Suprapubic skin (tissue), 4 donors: ENCODE results near the gene PAXX. TPM values are rescaled to one million over a fixed set of nuclear protein-coding genes. Genes with fewer than 3 reads are reported as not detected.

Experiments used
- DNase-seq, 2 donors: peaks; one replicate each; pipeline ENCODE4 v3.0.0-alpha.2; 2019; ENCODE audit warnings: low spot score in 2 of 2
- H3K27ac ChIP-seq: fragments of 200-600 bp; sonication (generic); one replicate; pipeline ENCODE4 v1.5.1; 2019
- H3K27me3 ChIP-seq: fragments of 200-600 bp; sonication (generic); one replicate; pipeline ENCODE4 v1.5.1; 2019
- H3K36me3 ChIP-seq: fragments of 200-600 bp; sonication (generic); one replicate; pipeline ENCODE4 v1.5.1; 2019
- H3K4me1 ChIP-seq: fragments of 200-600 bp; sonication (generic); one replicate; pipeline ENCODE4 v1.5.1; 2019
- H3K4me3 ChIP-seq: fragments of 200-600 bp; sonication (generic); one replicate; pipeline ENCODE4 v1.5.1; 2019; ENCODE audit warnings: mild to moderate bottlenecking
- H3K9me3 ChIP-seq: fragments of 200-600 bp; sonication (generic); one replicate; pipeline ENCODE4 v1.5.1; 2019
- EP300 ChIP-seq: sonication (generic); formaldehyde crosslinking; IDR thresholded peaks from one replicate; pipeline ENCODE4 v1.6.1; 2017; ENCODE audit warnings: antibody characterized with exemption
- POLR2A ChIP-seq, 2 donors: fragments of 450-650 bp; IDR thresholded peaks; one replicate each; pipeline ENCODE4 v1.6.1; 2017; ENCODE audit warnings: antibody characterized with exemption in 2 of 2, mild to moderate bottlenecking in 2 of 2, moderate library complexity in 2 of 2
- POLR2AphosphoS5 ChIP-seq, 3 donors: sonication (generic); formaldehyde crosslinking; IDR thresholded peaks; one replicate each; pipeline ENCODE4 v1.6.1; 2017; ENCODE audit warnings: antibody characterized with exemption in 3 of 3
- WGBS: methylation state at CpG from one replicate; pipeline ENCODE4 v1.1.5; 2018; 5-methylcytosine and 5-hydroxymethylcytosine counted together
- total RNA-seq, 4 donors: library from RNA; depleted of rRNA; stranded (reverse); fragments of >200 nt; gene quantifications; one replicate each; pipeline ENCODE4 v1.1.0, GENCODE V29; 2016
- TF ChIP-seq, protein P1 (sequence below), 2 donors: fragments of 200-600 bp in 1 of 2; fragments of 450-650 bp in 1 of 2; sonication (generic) in 1 of 2; IDR thresholded peaks; one replicate each; pipeline ENCODE4 v1.5.1; 2016 to 2019; ENCODE audit warnings: antibody characterized with exemption in 2 of 2, mild to moderate bottlenecking in 1 of 2, moderate library complexity in 1 of 2

Gene PAXX
- total RNA-seq, 4 donors from 2014 or later = 43.2 to 68.6 (median 61.5) TPM

DNA sequence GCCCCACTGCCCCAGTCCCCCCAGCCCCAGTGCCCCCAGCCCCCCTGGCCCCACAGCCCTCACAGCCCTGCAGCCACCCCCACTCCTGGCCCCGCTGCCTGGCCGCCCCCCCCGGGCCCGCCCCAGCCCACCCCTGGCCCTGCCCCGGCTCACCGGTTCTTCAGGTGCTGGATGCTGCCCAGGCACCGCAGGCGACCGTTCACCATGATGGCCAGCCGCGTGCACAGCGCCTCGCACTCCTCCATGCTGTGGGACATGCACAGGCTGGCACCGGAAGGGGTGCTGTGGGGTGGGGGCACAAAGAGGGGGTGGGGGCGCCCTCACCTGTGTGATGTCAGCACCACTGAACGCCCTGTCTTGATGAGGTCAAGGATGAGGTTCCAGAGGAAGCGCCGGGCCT, 17.0 kb downstream of the PAXX start:
- TF ChIP-seq POLR2AphosphoS5 (IDR thresholded peaks at IDR 0.05) = no peak
- TF ChIP-seq, protein P1, sequence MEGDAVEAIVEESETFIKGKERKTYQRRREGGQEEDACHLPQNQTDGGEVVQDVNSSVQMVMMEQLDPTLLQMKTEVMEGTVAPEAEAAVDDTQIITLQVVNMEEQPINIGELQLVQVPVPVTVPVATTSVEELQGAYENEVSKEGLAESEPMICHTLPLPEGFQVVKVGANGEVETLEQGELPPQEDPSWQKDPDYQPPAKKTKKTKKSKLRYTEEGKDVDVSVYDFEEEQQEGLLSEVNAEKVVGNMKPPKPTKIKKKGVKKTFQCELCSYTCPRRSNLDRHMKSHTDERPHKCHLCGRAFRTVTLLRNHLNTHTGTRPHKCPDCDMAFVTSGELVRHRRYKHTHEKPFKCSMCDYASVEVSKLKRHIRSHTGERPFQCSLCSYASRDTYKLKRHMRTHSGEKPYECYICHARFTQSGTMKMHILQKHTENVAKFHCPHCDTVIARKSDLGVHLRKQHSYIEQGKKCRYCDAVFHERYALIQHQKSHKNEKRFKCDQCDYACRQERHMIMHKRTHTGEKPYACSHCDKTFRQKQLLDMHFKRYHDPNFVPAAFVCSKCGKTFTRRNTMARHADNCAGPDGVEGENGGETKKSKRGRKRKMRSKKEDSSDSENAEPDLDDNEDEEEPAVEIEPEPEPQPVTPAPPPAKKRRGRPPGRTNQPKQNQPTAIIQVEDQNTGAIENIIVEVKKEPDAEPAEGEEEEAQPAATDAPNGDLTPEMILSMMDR (IDR thresholded peaks at IDR 0.05) = no peak
- no peak for TF ChIP-seq EP300
- Histone ChIP-seq H3K27ac (no peak overlapping the region), H3K4me3 (no peak overlapping the region), H3K9me3 (no peaks in the 10 kb centered on the region), H3K27me3 (no peaks in the 10 kb centered on the region), H3K4me1 (no peaks in the 10 kb centered on the region), H3K36me3 (peaks cover 57% of the 10 kb centered on the region)
- DNase-seq = no peak
- WGBS = no CpG with 5 or more reads among the region's 18 CpGs

GRCh38 chr9:137009938-137010732, 17.9 kb downstream of the PAXX start:
- 98% methylated on average over 10 of the region's 49 CpGs for WGBS
- Histone ChIP-seq H3K4me1 (no peaks in the 10 kb centered on the region), H3K27me3 (no peaks in the 10 kb centered on the region), H3K4me3 (no peak overlapping the region), H3K27ac (no peak overlapping the region), H3K36me3 (peaks cover 65% of the 10 kb centered on the region), H3K9me3 (no peaks in the 10 kb centered on the region)
- TF ChIP-seq POLR2A (IDR thresholded peaks at IDR 0.05) (no peak), EP300 (no peak), POLR2AphosphoS5 (IDR thresholded peaks at IDR 0.05) (no peak)
- TF ChIP-seq, protein P1 (IDR thresholded peaks at IDR 0.05) = no peak
- DNase-seq = no peak

- TF ChIP-seq, protein P1 (IDR thresholded peaks at IDR 0.05) = no peak
- TF ChIP-seq EP300 (no peak), POLR2A (IDR thresholded peaks at IDR 0.05) (no peak), POLR2AphosphoS5 (IDR thresholded peaks at IDR 0.05) (no peak)
- Histone ChIP-seq H3K36me3 (peaks cover 75% of the 10 kb centered on the region), H3K9me3 (no peaks in the 10 kb centered on the region), H3K4me3 (no peak overlapping the region), H3K4me1 (no peaks in the 10 kb centered on the region), H3K27me3 (no peaks in the 10 kb centered on the region), H3K27ac (no peak overlapping the region)
- no peak for DNase-seq
- 96% methylated on average over 23 of the region's 24 CpGs for WGBS
Observed at GRCh38 chr9:137011156-137011555, 18.9 kb downstream of the PAXX start.

DNA sequence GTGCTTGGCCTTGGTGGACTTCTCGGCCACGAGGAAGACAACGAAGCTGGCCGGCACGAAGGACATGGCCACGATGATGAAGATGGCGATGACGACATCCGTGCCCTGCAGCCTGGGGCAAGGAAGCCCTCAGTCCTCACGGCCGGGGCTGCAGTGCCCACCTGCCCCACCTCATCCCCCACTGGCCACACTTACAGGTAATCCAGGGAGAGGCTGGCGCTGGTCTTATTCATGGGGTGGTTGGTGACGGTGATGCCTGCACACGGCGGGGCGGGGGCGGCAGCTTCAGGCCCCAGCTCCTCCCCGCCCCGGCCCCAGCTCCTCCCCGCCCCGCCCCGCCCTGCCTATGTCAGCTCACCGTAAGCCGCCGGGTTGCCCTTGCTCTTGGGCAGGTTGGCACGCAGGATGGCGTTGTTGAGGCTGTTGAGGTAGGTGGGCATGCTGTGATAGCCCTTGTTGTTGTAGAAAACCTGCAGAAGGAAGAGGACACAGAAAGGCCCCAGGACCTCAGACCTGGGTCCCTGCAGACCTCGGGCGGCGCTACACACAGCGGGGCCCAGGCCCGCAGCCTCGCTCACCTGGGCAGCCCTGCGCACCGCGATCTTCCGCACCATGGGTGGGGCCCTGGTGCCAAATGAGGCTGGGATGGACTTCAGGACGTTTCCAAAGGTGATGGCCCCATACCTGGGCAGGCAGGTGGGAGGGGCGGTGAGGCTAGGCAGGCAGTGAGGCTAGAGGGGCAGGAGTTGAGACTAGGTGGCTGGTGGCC, 19.9 kb downstream of the PAXX start:
- no CpG with 5 or more reads among the region's 39 CpGs for WGBS
- TF ChIP-seq, protein P1 (IDR thresholded peaks at IDR 0.05) = no peak
- TF ChIP-seq POLR2AphosphoS5 (IDR thresholded peaks at IDR 0.05) = no peak
- TF ChIP-seq EP300 = no peak
- TF ChIP-seq POLR2A (IDR thresholded peaks at IDR 0.05) = no peak
- DNase-seq = no peak
- Histone ChIP-seq H3K9me3 (no peaks in the 10 kb centered on the region), H3K4me3 (no peak overlapping the region), H3K27me3 (no peaks in the 10 kb centered on the region), H3K27ac (no peak overlapping the region), H3K4me1 (no peaks in the 10 kb centered on the region), H3K36me3 (peaks cover 84% of the 10 kb centered on the region)
